GM19043 (cell line): ENCODE measurements around the gene TIRAP.

Experiments
- ATAC-seq: cut with Tn5 transposase; IDR thresholded peaks from one replicate; pipeline ENCODE4 v1.9.1; 2021; ENCODE audit warnings: low read depth; ENCODE audit not compliant: unreplicated experiment

Gene TIRAP

DNA sequence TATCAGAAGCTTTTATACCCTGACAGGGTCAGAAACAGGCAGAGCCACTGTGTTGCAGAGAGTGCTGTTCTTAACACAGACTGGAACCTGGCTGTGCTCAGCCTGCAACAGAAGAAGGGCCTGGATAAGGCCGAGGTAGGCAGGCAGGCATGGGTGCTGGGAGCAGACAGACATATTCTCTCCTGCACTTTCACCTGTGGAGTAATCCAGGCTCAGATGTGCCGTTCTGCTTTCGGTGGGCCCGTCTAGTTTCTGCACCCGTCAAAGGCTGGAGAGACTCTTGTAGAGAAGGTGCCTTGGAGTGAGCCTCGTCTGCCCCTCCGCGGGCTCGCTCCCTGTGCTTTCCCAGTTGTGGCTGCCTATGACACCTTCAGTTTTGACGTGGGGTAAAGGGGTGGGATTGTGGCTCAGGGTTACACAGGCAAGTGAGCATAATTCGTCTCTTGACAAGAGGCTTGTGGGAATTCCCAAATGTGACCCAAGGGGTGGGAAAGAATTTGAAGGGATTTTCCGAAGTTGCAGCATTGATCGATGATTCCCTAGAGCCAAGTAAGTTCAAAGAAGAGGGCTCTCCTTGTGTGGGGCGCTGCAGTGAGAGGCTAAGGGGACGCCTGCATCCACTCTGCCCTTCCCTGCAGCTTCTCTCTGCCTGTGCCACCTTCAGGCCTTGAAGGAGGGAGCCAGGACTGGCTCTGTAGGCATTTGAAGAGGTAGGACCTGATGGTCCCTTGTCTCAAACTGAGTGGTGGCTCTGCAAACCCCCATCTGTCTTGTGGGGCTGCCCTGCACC, 56.4 kb downstream of the TIRAP start:
- ATAC-seq = no peak

DNA sequence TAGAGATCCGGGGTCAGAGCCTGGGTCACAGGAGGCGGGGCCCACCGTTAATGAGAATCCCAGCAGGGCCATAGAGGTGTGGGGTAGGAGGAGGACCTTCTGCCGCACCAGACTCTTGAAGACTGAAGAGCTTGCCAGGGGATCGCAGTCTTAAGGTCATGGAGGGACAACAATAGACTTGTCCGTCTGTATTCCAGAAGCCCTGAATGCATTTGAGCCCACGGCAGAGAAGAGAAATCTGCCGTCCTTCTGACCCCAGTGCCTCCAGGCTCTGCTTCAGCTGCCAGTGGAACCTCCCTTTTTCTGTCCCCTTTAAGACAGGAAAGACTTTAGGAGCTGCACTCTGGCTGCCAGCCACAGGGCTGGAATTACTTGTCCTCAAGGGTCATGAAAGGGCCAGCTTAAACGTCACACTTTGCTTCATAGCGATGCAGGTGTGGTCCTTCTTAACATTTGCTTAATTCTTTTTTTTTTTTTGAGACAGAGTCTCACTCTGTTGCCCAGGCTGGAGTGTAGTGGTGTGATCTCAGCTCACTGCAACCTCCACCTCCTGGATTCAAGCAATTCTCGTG, 57.1 kb downstream of the TIRAP start:
- no peak for ATAC-seq

DNA sequence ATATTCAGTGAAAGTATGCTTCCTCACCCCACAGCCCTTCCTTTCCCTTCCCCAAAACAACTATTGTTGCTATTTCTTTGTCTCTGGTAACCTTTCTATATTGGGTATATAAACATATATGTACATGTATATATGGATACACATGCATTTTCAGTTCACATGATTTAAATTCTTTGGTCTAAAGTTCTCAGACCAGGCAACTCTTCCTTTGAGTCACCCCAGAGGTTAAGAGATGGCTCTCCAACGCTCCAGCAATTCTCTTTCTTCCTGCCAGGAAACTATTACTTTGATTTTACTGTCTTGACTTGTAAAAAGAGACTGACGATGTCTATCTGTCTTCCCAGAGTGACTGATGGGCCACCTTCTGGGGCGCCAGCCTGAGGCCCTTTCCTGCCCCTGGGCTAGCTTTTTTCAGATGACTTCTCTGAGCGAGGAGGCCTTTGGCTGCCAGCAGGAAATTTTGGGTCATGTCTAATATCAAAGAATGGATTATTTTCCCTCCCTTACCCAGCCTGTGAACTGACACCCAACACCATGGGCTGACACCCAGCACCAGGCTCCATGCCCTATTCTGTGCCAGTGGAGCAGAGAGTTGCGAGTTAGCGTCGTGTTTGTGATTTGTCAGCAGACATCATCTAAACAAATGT, 58.2 kb downstream of the TIRAP start:
- ATAC-seq = no peak

DNA sequence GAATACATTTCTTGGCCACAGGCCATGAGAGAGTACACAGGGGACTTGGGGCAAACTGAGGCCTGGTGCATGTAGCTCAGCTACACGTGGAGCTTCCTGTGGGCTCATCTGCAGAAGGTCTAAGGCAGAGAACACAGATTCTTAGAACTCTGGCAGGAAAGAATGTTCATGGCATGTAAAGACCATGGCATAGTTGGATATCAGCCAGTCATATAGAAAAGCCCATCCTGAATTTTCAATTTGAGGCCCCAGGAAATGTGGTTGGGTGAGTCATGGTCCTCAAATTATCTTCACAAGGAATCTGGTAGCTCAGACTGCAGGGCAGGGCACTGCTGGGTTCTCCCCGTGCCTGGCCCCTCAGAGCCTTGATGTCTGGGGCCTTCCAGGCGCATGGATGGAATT, 58.9 kb downstream of the TIRAP start:
- no peak for ATAC-seq

DNA sequence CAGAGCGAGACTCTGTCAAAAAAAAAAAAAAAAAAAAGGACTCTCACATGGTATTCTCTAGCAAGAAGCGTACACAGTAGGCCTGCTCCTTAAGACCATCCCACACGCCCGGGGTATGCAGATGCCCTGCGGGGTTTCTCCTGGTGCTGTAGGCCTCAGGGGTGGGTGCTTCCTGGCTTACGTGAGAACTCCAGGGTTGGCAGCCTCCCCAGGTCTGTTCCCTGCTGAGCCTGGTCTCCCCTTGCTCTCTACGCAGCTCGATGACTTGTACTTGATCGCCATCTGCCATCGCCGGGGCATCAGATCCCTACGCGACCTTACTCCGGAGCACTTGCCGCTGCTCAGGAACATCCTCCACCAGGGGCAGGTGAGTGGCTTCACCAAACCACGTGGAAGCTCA, 60.2 kb downstream of the TIRAP start:
- no peak for ATAC-seq
